Choroid plexus epithelial cell (primary cell): ENCODE data around the gene ARHGAP12.

ENCODE experiments used
- DNase-seq: peaks from one replicate; pipeline ENCODE4 v3.0.0-alpha.2; 2010; ENCODE audit warnings: low read depth
- H3K4me3 ChIP-seq: 2 replicates; pipeline ENCODE4 v1.5.1; 2011; ENCODE audit warnings: low read depth, mild to moderate bottlenecking, control low read depth, low read length, moderate library complexity
- TF ChIP-seq, protein P1 (sequence below): conservative IDR thresholded peaks from 2 replicates; pipeline ENCODE4 v1.5.1; 2011; ENCODE audit warnings: low read depth, mild to moderate bottlenecking, control low read depth, inconsistent platforms, low read length, moderate library complexity

ARHGAP12 gene

DNA sequence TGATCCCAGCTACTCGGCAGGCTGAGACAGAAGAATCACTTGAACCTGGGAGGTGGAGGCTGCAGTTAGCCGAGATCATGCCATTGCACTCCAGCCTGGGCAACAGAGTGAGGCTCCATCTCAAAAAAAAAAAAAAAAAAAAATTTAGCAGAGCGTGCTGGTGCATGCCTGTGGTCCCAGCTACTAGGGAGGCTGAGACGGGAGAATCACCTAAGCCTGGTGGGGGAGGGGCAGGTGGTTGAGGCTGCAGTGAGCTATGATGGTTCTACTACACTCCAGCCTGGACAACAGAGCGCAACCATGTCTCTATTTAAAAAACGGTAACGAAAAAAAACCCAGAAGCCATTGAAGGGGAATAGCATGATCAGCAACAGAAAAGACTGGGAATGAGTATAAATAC, 89.9 kb downstream of the ARHGAP12 start:
- no peak overlapping the region for H3K4me3 ChIP-seq
- DNase-seq, result no peak
- TF ChIP-seq, protein P1, sequence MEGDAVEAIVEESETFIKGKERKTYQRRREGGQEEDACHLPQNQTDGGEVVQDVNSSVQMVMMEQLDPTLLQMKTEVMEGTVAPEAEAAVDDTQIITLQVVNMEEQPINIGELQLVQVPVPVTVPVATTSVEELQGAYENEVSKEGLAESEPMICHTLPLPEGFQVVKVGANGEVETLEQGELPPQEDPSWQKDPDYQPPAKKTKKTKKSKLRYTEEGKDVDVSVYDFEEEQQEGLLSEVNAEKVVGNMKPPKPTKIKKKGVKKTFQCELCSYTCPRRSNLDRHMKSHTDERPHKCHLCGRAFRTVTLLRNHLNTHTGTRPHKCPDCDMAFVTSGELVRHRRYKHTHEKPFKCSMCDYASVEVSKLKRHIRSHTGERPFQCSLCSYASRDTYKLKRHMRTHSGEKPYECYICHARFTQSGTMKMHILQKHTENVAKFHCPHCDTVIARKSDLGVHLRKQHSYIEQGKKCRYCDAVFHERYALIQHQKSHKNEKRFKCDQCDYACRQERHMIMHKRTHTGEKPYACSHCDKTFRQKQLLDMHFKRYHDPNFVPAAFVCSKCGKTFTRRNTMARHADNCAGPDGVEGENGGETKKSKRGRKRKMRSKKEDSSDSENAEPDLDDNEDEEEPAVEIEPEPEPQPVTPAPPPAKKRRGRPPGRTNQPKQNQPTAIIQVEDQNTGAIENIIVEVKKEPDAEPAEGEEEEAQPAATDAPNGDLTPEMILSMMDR, result no peak

DNA sequence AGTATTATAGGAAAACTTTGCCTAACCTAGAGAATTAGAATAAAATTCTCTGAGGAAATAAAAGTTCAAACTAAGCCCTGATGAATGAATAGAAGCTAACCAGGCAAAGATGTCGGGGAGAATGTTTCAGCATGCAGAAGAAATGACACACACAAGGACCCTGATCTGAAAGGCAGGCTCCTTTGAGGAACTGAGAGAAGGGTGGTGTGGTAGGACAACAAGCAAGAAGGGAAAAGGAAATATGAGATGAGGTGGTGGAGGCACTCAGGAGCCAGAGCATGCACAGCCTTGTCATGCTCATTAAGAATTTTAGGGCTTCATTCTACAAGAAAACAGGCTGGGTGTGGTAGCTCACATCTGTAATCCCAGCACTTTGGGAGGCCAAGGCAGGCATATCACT, 90.6 kb downstream of the ARHGAP12 start:
- no peak for DNase-seq
- TF ChIP-seq, protein P1, result no peak

DNA sequence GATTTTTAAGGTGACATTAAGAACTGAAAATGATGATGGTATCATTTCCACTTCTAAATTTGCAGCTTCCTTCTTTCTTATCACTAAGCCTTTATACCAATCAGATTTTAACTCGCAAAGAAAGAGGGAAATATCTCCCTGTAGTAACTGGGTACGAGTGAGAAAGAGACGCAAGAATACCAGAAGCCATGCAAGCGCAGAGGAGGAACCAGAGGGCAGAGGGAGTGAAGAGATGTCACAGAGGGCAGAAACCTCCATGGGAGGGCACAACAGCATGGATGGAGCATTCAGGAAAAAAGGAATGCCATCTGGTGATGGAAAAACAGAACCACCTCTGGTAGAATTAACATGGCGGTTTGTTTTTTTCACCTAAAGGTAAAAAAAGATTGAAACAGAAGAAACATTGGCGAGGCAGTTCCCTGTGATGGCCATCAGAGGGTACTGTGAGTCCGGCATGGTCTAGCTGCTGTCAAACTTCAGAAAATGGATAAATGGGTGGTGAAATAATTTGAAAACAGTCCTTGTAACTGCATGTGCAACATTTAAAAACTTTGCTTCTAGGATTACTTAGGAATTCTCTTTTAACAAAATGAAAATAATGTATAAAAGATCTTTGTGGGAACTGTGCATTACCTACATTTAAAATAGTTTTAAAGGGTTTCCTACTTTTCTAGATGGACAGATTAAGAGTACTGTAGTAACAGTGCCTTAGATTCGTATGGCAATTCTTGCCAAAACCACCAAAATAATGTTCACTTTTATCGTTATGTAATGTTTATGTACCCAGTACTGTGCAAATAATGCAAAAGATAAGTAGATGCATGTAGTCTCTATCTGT, 91.8 kb downstream of the ARHGAP12 start:
- DNase-seq, result peak; percentile 80
- no peak overlapping the region for H3K4me3 ChIP-seq
- TF ChIP-seq, protein P1, result peak; percentile 93

More for the DNA sequence above, 90.6 kb downstream of the ARHGAP12 start:
- no peak overlapping the region for H3K4me3 ChIP-seq

DNA sequence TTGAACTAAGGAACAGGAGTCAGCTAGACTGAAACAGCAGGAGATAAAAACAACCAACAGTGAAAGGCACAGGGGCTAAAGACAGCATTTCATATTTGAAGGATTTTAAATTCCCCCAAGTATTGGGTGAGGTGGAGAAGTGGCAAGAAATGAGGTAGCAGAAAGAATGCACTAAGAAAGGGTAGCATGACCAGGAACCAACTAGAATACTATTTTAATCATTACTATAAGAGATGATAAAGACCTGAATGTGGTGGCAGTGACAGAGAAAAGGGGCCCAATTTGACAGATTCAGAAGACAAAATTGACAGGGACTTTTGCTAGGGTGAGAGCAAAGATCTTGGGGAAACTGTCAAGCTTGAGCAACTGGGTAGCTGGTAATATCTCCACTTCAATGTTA, 94.9 kb downstream of the ARHGAP12 start:
- no peak overlapping the region for H3K4me3 ChIP-seq
- TF ChIP-seq, protein P1, result no peak
- DNase-seq, result no peak

DNA sequence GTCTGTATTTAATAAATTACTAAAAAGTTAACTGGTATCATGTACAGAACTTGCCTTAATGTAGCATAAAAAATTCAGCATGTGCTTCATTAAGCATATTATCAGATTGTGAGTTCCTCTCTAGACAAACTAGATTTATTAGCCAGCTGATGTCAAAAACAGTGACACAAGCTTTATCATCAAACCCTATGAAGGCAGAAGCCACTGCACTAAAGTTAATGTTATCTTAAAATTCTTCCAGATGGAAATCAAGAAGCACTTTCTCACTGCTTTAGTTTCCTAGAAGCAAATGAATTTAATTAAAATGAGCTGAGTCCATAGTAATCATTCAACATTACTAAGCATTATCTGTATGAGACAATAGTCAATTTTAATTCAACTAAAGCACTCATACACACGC, 96.4 kb downstream of the ARHGAP12 start:
- TF ChIP-seq, protein P1, result no peak
- DNase-seq, result no peak
- no peak overlapping the region for H3K4me3 ChIP-seq

DNA sequence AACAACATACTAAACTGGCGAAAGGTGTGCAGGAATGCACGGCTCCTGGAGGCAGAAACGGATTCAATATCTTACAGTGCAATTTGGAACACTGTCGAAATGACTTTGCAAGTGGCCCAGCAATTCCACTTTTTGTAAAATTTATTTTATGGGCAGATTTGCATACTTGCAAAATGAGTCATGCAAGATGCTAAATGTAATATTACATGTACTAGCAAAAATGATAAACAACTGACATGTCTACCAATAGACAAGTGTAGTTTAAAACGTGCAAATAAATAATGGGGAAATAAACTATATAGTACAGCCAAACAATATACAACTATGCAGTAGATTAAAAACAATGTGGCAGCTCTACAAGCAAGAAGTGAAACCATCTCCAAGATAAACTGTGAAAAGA, 97.7 kb downstream of the ARHGAP12 start:
- no peak overlapping the region for H3K4me3 ChIP-seq
- TF ChIP-seq, protein P1, result no peak
- peak; percentile 66 for DNase-seq

DNA sequence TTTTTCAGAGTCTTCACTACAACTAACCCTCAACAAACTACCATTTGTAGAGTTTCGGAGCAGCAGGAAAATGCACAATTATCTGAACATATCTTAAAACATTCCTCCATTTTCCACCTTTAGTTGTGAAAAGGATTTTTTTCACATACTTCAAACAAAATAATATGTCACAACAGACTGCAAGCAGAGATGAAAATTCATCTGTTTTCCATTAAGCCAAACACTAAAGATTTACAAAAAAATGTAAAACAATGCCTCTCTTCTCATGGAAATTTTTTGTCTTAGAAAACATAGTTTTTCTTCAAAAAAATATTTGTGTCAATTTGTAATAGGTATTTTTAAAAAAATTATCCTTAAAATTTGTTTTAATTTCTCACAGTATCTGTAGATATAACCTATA, 98.9 kb downstream of the ARHGAP12 start:
- TF ChIP-seq, protein P1, result no peak
- H3K4me3 ChIP-seq, result no peak overlapping the region
- DNase-seq, result no peak
